Peyer's patch (tissue), 4 donors: ENCODE results near the gene VSIR. TPM values are rescaled to one million over a fixed set of nuclear protein-coding genes. Genes with fewer than 3 reads are reported as not detected.

Experiments used
- DNase-seq, 3 donors: peaks; one replicate each; pipeline ENCODE4 v3.0.0-alpha.2; 2017 to 2019
- H3K27ac ChIP-seq, 4 donors: fragments of 200-600 bp; sonication (generic); one replicate each; pipeline ENCODE4 v1.5.1; 2016 to 2019
- H3K27me3 ChIP-seq, 2 donors: fragments of 200-600 bp; sonication (generic); one replicate each; pipeline ENCODE4 v1.5.1; 2019
- H3K36me3 ChIP-seq, 3 donors: fragments of 200-600 bp; sonication (generic); one replicate each; pipeline ENCODE4 v1.5.1; 2016 to 2019
- H3K4me1 ChIP-seq, 4 donors: fragments of 200-600 bp; sonication (generic); one replicate each; pipeline ENCODE4 v1.5.1; 2016 to 2019
- H3K4me3 ChIP-seq, 4 donors: fragments of 200-600 bp; sonication (generic); 1 replicate in 3 of 4; 2 replicates in 1 of 4; pipeline ENCODE4 v1.5.1; 2016 to 2019; ENCODE audit warnings: mild to moderate bottlenecking in 1 of 4
- H3K9me3 ChIP-seq, 4 donors: fragments of 200-600 bp; sonication (generic); one replicate each; pipeline ENCODE4 v1.5.1; 2016 to 2019; ENCODE audit warnings: mild to moderate bottlenecking in 1 of 4
- POLR2A ChIP-seq, 2 donors: fragments of 450-650 bp; IDR thresholded peaks; one replicate each; pipeline ENCODE4 v1.5.1; 2017; ENCODE audit warnings: antibody characterized with exemption in 2 of 2, mild to moderate bottlenecking in 2 of 2, moderate library complexity in 2 of 2
- total RNA-seq, 4 donors: library from RNA; depleted of rRNA; stranded (reverse); fragments of >200 nt; gene quantifications; one replicate each; pipeline ENCODE4 v1.1.0, GENCODE V29; 2016
- TF ChIP-seq, protein P1 (sequence below), 6 experiments: fragments of 450-650 bp in 4 of 6; fragments of 200-600 bp in 2 of 6; sonication (generic) in 1 of 6; IDR thresholded peaks; one replicate each; pipeline ENCODE4 v1.5.1; 2017 to 2019; ENCODE audit warnings: antibody characterized with exemption in 6 of 6, mild to moderate bottlenecking in 3 of 6, moderate library complexity in 1 of 6

Gene VSIR
- total RNA-seq, 4 donors from 2014 or later = 38.0 to 169 (median 127) TPM

DNA sequence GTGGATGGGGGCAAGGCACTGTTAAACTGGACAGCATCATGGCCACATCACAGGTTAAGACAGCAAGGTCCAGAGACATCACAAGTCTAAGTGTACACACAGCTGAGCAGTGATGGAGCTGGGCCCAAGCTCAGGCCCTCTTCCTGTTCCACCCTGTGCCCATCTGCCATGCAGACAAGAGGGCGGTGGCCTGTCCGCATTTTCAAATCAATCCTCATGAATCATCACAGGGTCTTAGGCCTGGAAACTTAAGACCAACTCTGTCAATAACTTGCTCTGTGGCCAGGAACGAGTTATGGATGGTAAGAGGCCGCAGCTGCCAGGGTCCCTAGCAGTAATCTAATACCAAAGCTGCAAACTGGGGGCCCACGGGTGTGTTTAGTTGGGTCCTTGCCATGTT, 56.9 kb downstream of the VSIR start:
- Histone ChIP-seq H3K4me3 (no peak overlapping the region), H3K36me3 (no peaks in the 10 kb centered on the region), H3K27me3 (no peaks in the 10 kb centered on the region), H3K9me3 (no peaks in the 10 kb centered on the region), H3K4me1 (peaks cover 5 to 33% (median 29%) of the 10 kb centered on the region in 4 donors), H3K27ac (no peak overlapping the region)
- DNase-seq = no peak
- no peak for TF ChIP-seq POLR2A (IDR thresholded peaks at IDR 0.05)
- TF ChIP-seq, protein P1, sequence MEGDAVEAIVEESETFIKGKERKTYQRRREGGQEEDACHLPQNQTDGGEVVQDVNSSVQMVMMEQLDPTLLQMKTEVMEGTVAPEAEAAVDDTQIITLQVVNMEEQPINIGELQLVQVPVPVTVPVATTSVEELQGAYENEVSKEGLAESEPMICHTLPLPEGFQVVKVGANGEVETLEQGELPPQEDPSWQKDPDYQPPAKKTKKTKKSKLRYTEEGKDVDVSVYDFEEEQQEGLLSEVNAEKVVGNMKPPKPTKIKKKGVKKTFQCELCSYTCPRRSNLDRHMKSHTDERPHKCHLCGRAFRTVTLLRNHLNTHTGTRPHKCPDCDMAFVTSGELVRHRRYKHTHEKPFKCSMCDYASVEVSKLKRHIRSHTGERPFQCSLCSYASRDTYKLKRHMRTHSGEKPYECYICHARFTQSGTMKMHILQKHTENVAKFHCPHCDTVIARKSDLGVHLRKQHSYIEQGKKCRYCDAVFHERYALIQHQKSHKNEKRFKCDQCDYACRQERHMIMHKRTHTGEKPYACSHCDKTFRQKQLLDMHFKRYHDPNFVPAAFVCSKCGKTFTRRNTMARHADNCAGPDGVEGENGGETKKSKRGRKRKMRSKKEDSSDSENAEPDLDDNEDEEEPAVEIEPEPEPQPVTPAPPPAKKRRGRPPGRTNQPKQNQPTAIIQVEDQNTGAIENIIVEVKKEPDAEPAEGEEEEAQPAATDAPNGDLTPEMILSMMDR (IDR thresholded peaks at IDR 0.05) = no peak

GRCh38 chr10:71715860-71716259, 57.5 kb downstream of the VSIR start:
- no peaks in the 10 kb centered on the region for H3K27me3 ChIP-seq
- TF ChIP-seq, protein P1 (IDR thresholded peaks at IDR 0.05) = no peak
- TF ChIP-seq POLR2A (IDR thresholded peaks at IDR 0.05) = no peak
- peak overlapping the region in 1 of 4 donors; percentile 17 for H3K27ac ChIP-seq
- H3K9me3 ChIP-seq = no peaks in the 10 kb centered on the region
- no peak for DNase-seq
- H3K4me3 ChIP-seq = no peak overlapping the region
- H3K4me1 ChIP-seq = peaks cover 5 to 33% (median 29%) of the 10 kb centered on the region in 4 donors
- no peaks in the 10 kb centered on the region for H3K36me3 ChIP-seq

GRCh38 chr10:71715026-71715425, 58.3 kb downstream of the VSIR start:
- H3K4me1 ChIP-seq = peaks cover 5 to 33% (median 29%) of the 10 kb centered on the region in 4 donors
- DNase-seq = no peak
- H3K27ac ChIP-seq = peak overlapping the region; percentile 67 to 88 (median 78)
- no peaks in the 10 kb centered on the region for H3K9me3 ChIP-seq
- TF ChIP-seq POLR2A (IDR thresholded peaks at IDR 0.05) = no peak
- TF ChIP-seq, protein P1 (IDR thresholded peaks at IDR 0.05) = no peak
- no peak overlapping the region for H3K4me3 ChIP-seq
- H3K36me3 ChIP-seq = no peaks in the 10 kb centered on the region
- H3K27me3 ChIP-seq = no peaks in the 10 kb centered on the region

DNA sequence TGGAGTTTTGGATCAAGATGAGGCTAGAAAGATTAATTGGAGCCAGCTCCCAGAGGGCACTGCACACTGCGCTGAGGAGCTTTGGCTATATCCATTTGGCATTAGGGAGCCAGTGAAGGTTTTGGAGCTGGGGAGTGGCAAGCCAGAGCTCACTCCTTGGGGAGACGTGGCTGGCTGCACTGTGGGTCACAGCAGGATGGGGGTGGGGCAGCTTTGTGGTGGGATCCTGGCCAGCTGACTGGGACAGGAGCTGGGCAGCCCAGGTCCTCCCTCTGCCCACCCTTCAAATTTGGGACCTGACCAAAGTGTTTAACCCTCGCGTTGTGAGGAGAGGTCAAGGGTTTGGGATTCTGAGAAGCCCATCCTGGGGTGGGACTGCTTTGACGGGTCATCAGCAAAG, 58.7 kb downstream of the VSIR start:
- peaks cover 5 to 33% (median 29%) of the 10 kb centered on the region in 4 donors for H3K4me1 ChIP-seq
- H3K9me3 ChIP-seq = no peaks in the 10 kb centered on the region
- no peak overlapping the region for H3K4me3 ChIP-seq
- no peaks in the 10 kb centered on the region for H3K36me3 ChIP-seq
- peak overlapping the region; percentile 67 to 88 (median 78) for H3K27ac ChIP-seq
- no peak for TF ChIP-seq POLR2A (IDR thresholded peaks at IDR 0.05)
- TF ChIP-seq, protein P1 (IDR thresholded peaks at IDR 0.05) = no peak
- no peak for DNase-seq
- H3K27me3 ChIP-seq = no peaks in the 10 kb centered on the region

DNA sequence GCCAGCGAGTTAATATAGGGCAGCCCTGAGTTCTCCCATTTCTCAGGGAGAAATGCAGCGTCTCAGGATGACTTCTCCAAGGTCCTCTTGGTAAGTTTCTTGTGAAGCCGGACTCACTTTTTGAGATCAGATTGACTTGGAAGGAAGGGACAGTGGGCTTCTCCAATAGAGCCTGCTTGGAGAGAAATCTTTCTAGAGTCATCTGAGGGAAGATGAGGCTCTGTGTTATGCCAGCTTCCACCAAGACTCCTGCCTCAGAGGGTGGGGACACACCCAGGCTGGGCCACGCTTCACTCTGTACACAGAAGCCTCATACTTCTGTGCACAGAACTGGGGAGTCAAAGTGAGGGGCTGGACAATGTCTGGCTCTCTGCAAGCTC, 59.3 kb downstream of the VSIR start:
- H3K9me3 ChIP-seq = no peaks in the 10 kb centered on the region
- H3K27ac ChIP-seq = peak overlapping the region; percentile 67 to 88 (median 78)
- H3K36me3 ChIP-seq = no peaks in the 10 kb centered on the region
- no peaks in the 10 kb centered on the region for H3K27me3 ChIP-seq
- TF ChIP-seq, protein P1 (IDR thresholded peaks at IDR 0.05) = no peak
- TF ChIP-seq POLR2A (IDR thresholded peaks at IDR 0.05) = no peak
- H3K4me3 ChIP-seq = no peak overlapping the region
- DNase-seq = no peak
- H3K4me1 ChIP-seq = peaks cover 5 to 33% (median 29%) of the 10 kb centered on the region in 4 donors
